GM19468 (cell line): ENCODE results near the gene FOXC2.
"Not testable (repeated sequence)": the region's sequence is repeated elsewhere in the genome, so short reads cannot be mapped to it uniquely, and the experiment has no call there.

Source experiments
- ATAC-seq: cut with Tn5 transposase; IDR thresholded peaks from one replicate; pipeline ENCODE4 v1.9.1; 2021; ENCODE audit warnings: mild to moderate bottlenecking, moderate library complexity, moderate number of reproducible peaks; ENCODE audit not compliant: unreplicated experiment; ENCODE audit errors: extremely low read depth

Gene FOXC2

GRCh38 chr16:86581458-86581857 is 14.8 kb downstream of the FOXC2 start:
- no peak for ATAC-seq

- ATAC-seq, result no peak
These were observed 17.5 kb downstream of the FOXC2 start for GRCh38 chr16:86584071-86584685.

DNA sequence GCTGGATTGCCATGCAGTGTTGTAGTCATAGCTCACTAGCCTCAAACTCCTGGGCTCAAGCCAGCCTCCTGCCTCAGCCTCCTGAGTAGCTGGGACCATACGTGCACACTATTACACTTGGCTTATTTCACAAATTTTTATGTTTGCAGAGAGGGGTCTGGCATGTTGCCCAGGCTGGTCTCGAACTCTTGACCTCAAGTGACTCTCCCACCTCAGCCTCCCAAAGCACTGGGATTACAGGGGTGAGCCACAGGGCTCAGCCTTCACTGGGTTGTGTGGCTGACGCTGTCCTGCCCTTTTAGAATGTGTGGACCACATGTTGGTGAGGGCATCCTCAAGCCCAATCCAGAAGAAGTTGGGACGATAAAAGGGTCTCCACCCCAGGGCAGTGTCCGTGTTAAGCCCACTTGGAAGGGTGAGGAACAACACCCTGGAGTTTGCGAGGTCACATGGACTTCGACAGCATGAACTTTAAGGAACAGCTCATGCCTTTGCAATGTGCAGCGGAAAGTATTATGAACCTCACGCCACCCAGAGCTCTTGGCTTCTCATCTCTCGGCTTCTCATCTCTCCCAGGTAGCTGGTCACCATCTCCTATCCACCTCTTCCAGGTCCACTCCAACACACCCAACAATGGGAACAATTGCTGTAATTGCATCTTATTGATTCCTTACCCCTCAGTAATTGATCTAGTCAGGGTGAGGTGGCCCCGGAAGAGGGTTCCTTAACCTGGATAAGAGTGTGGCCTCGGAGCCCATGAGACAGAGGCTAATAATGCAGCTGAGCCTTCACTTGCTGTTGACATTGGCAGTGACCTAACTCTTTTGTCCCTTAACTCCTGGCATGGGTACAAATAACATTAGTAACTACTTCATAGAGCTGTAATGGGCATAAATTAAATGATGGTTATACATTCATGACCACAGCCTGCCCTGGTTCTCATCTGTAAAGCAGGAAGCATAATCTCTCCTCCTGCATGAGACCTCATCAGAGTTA is 18.4 kb downstream of the FOXC2 start:
- ATAC-seq, result no peak

DNA sequence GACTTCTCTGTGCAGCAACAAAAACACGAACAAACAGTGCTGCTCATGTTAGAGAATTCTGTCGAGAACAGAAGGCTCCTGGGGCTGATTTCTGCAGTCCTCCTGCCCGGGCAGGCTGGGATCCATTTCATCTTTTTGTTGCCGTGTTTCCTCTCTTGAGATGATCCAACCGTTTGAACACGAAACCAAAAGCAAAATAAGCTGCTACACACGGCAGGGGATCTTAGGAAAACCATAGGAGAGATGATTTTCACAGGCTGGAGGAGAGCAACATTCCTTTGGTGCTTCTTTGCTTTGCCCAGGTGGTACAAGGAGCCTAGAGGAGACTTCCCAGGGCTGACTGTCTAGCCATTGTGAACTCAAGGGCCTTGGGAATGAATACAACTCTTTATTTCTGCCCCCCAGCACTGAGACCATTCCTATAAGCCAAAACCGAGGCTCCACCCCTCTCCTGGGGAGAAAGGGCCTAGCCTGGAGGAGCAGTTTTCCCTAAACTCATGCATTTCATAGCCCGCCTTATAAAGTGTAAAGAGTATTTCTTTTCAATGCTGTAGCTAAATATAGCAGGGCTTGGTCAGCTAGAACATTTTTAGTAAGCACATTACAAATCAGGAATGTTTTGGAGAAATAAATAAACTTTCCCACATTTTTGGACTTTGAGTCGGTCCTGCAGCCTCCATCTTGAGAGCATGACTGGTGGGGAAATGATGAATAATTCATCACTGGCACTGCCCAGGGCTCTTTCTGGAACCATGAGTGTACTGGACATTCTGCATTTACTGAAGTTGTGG is 19.4 kb downstream of the FOXC2 start:
- ATAC-seq, result no peak

GRCh38 chr16:86587487-86587886 is 20.9 kb downstream of the FOXC2 start:
- ATAC-seq, result no peak

DNA sequence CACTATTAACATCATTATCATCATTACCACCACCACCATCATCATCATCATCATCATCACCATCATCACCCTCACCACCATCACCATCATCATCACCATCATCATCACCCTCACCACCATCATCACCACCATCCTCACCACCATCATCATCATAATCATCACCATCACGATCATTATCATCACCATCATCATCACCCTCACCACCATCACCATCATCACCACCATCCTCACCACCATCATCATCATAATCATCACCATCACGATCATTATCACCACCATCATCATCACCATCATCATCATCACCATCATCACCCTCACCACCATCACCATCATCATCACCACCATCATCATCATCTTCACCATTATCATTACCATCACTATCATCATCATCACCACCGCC is 21.3 kb downstream of the FOXC2 start:
- not testable (repeated sequence) for ATAC-seq

DNA sequence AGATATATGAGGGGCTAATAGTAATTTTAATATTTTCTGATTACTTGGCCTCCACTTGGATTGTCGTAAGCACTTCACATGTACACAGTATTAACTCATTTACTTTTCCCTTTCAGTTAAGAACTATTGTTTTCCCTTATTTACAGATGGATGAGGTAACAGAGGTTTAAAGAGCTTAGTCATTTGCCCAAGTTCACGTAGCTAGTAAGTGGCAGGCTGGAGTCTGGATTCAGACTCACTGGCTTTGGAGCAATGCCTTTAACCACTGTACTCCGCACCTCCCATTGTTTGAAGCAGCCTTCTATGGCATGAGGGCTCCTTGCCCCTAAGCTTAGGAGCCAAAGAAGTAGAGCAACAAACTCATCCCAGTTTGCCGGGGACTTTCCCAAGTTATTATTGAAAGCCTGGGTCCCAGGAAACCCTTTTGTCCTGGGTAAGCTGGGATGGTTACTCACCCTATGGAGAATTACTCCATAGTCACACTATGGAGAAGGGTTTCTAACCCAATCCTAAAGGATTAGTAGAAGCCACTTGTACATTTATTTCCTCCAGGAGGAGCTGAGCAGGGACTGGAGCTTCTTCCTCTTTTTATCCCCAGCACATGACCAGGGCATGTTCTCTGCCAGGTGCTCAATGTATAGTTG is 24.0 kb downstream of the FOXC2 start:
- ATAC-seq, result no peak

GRCh38 chr16:86591270-86591669 is 24.6 kb downstream of the FOXC2 start:
- no peak for ATAC-seq

DNA sequence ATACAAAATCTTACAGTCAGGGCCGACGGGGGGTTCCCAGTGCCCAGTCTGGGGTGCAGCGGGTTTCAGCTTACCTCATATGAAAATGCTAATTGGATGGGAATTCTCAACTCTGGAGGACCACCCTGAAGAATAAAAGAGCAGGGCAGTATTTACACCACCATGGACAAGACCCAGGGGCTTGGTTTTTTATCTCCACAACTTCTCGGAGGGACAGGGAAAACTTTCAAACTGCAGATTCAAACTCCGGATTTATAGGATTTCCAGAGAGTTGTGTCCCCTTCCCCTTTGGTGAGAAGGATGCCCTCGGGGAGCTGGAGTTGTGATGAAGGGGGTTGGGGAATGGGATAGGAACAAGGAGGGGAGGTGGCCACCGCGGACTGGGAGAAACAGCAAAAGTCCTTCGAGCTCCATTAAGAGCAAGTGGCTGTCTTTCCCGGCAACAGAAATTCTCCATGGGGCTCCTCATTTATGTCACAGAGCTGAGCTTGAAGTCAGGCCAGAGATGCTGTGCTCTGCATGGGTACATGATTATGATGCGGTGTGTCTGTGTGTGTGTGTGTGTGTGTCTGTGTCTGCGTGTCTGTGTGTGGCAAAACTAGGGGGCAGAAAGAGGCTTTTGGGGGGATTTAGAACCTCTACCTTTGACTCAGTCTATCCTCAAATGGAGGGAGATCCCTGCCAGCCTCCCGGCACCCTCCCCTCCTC is 27.4 kb downstream of the FOXC2 start:
- ATAC-seq, result no peak

DNA sequence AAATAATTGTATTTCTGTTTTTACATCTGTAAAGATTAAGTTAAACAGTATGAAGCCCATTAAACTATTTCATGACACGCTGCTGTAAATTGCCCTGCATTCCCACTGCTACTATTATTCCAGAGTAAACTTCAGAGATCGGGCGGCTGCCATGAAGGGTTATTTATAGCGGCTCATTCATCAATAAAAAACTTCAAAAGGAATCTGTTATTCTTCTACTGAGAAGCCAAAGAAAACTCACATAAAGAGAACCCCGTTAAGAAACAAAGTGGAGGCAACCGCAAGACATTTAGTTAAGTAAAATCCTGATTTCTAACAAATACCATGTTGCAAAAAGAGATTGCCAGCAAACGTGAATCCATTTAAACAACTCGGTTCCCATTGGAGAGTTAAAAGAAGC is 28.1 kb downstream of the FOXC2 start:
- ATAC-seq, result no peak

- no peak for ATAC-seq
These were observed 29.5 kb downstream of the FOXC2 start for GRCh38 chr16:86595983-86596605.

DNA sequence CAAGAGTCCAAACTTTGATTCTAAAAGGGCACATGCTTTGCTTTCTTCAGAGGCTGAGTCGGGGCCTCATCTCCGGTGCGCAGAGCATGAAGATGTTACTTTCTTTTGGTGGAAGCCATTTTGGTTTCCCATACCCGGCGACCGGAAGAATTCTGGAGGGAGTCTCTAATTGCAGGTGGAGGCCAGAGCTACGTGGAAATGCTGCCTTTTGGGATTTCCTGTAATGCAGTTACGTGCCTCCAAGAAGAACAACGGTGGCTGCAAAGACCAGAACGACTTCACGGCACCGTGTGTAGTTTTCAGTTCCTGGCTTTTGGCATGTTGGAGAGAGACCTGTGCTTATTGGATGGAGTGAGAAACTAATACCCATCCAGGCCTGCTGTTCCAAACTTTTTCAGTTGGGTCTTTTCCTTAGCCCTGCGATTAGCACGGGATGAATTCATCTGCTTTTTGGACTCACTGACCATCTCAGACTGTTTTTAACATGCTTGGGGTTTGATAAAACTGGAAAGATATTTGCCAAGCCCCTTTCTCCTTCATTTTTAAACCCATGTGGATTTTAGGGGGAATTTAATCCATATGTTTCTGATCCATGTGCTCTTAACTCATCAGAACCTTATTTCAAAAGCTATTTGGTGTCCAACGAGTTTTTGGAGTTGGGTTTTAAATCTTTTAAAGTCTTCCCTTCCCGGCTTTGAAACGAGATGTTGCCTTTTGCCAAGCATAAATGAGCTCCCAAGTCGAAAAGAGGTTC is 30.7 kb downstream of the FOXC2 start:
- ATAC-seq, result no peak

DNA sequence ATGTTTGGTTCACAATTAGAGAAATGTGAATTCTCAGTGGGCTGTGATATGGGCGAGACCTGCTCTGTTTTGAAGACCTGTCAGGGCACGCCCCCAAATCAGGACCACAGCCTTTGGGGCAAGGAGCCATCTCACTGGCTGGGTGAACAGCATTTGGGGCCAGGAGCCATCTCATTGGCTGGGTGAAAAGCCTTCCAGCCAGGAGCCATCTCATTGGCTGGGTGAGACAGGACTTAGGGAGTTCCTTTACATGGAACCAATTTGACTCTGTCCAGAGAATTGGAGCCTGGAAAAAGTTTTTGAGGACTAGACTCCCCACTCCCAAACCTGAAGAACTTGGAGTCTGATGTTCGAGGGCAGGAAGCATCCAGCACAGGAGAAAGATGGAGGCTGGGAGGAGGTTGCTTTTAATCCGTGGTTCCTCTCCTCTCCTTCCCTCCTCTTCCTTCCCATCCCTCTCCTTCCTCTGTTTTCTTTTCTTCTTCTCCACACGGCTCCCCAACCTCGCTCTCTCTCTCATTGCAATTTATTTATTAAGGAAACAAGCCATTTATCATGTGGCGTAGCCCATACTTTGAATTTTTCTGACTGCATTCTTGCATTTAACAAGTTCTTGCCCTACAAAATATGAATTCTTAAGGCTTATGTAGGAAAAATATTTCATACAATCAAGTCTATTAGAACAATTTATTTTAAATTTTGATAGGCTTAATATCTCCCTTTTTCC is 31.4 kb downstream of the FOXC2 start:
- no peak for ATAC-seq

GRCh38 chr16:86598607-86599565 is 32.3 kb downstream of the FOXC2 start:
- no peak for ATAC-seq

- ATAC-seq, result no peak
These were observed 34.7 kb downstream of the FOXC2 start for GRCh38 chr16:86601356-86601755.

GRCh38 chr16:86602521-86602920 is 35.9 kb downstream of the FOXC2 start:
- ATAC-seq, result no peak
